Gastroesophageal sphincter (tissue), 3 donors: ENCODE measurements around the gene APOB.

Source experiments
- CTCF ChIP-seq, 4 experiments: fragments of 200-600 bp in 2 of 4; fragments of 450-650 bp in 2 of 4; sonication (generic) in 1 of 4; IDR thresholded peaks; one replicate each; pipeline ENCODE4 v1.5.1; 2017 to 2019; ENCODE audit warnings: antibody characterized with exemption in 4 of 4, mild to moderate bottlenecking in 2 of 4, moderate library complexity in 2 of 4
- EP300 ChIP-seq: sonication (generic); formaldehyde crosslinking; IDR thresholded peaks from one replicate; pipeline ENCODE4 v1.6.1; 2017; ENCODE audit warnings: antibody characterized with exemption, mild to moderate bottlenecking
- POLR2AphosphoS5 ChIP-seq: sonication (generic); formaldehyde crosslinking; IDR thresholded peaks from one replicate; pipeline ENCODE4 v1.6.1; 2017; ENCODE audit warnings: antibody characterized with exemption

DNA sequence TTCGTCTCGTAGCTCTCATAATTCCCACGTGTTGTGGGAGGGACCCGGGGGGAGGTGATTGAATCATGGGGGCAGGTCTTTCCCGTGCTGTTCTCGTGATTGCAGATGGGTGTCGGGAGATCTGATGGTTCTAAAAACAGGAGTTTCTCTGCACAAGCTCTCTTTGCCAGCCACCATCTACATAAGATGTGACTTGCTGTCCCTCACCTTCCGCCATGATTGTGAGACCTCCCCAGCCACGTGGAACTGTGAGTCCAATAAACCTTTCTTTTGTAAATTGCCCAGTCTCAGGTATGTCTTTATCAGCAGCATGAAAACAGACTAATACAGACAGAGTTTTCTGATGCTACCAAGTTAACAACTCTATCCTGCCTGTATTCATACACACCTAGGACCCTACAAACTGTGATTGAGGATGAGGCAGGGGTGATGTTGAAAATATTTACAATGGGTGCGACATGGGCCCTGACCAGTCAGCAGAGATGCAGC is 3.9 kb downstream of the APOB start:
- TF ChIP-seq POLR2AphosphoS5 (no peak), CTCF (IDR thresholded peaks at IDR 0.05) (no peak), EP300 (no peak)
